Neuronal stem cell (in vitro differentiated cells): ENCODE results near the gene ZFYVE28.

Experiments used
- DNase-seq: peaks from one replicate; pipeline ENCODE4 v3.0.0-alpha.2; 2013; ENCODE audit warnings: low spot score
- H2AFZ ChIP-seq: one replicate; pipeline ENCODE4 v1.6.1; 2013; ENCODE audit warnings: mild to moderate bottlenecking, low read length, inconsistent platforms
- H2AK5ac ChIP-seq: 2 replicates; pipeline ENCODE4 v1.6.1; 2013; ENCODE audit warnings: low read depth, mild to moderate bottlenecking, inconsistent platforms, low read length, moderate library complexity, mixed read lengths
- H2BK120ac ChIP-seq: 2 replicates; pipeline ENCODE4 v1.6.1; 2013; ENCODE audit warnings: low read depth, mild to moderate bottlenecking, inconsistent platforms, low read length, moderate library complexity, mixed read lengths
- H2BK12ac ChIP-seq: one replicate; pipeline ENCODE4 v1.6.1; 2013; ENCODE audit warnings: low read length, inconsistent platforms
- H2BK15ac ChIP-seq: 2 replicates; pipeline ENCODE4 v1.6.1; 2013; ENCODE audit warnings: mild to moderate bottlenecking, low read length, inconsistent platforms, mixed read lengths
- H2BK5ac ChIP-seq: one replicate; pipeline ENCODE4 v1.6.1; 2013; ENCODE audit warnings: inconsistent platforms, mild to moderate bottlenecking, low read length, moderate library complexity
- H3K14ac ChIP-seq: one replicate; pipeline ENCODE4 v1.6.1; 2013; ENCODE audit warnings: low read length, inconsistent platforms
- H3K18ac ChIP-seq: 2 replicates; pipeline ENCODE4 v1.6.1; 2013; ENCODE audit warnings: low read length, inconsistent platforms
- H3K23ac ChIP-seq: 2 replicates; pipeline ENCODE4 v1.6.1; 2013; ENCODE audit warnings: low read depth, mild to moderate bottlenecking, mixed read lengths, low read length, inconsistent platforms; ENCODE audit not compliant: poor library complexity
- H3K27ac ChIP-seq: replicated peaks from 3 replicates; pipeline ENCODE4 v1.5.1; 2013; ENCODE audit warnings: low read length, inconsistent platforms
- H3K27me3 ChIP-seq, 3 experiments: 2 replicates each; pipeline ENCODE4 v1.6.1; 2013; ENCODE audit warnings: low read length in 3 of 3, mild to moderate bottlenecking in 2 of 3, inconsistent platforms in 1 of 3, low read depth in 1 of 3, mixed read lengths in 1 of 3, moderate library complexity in 1 of 3; ENCODE audit not compliant: control insufficient read depth in 3 of 3, insufficient read depth in 3 of 3
- H3K36me3 ChIP-seq, 2 donors: replicated peaks in 1 of 2; 2 replicates each; pipeline ENCODE4 v1.6.1; 2013; ENCODE audit warnings: low read length in 2 of 2; ENCODE audit not compliant: control insufficient read depth in 2 of 2, insufficient read depth in 2 of 2
- H3K4ac ChIP-seq: 2 replicates; pipeline ENCODE4 v1.6.1; 2013; ENCODE audit warnings: inconsistent platforms, mild to moderate bottlenecking, low read length, moderate library complexity
- H3K4me1 ChIP-seq, 2 donors: 1 replicate in 1 of 2; 2 replicates in 1 of 2; pipeline ENCODE4 v1.6.1; 2013; ENCODE audit warnings: low read length in 2 of 2, low read depth in 1 of 2; ENCODE audit not compliant: control insufficient read depth in 2 of 2, insufficient read depth in 1 of 2
- H3K4me2 ChIP-seq: one replicate; pipeline ENCODE4 v1.6.1; 2013; ENCODE audit warnings: mild to moderate bottlenecking, low read length, inconsistent platforms; ENCODE audit not compliant: insufficient read depth, poor library complexity, severe bottlenecking
- H3K4me3 ChIP-seq, 2 donors: 2 replicates each; pipeline ENCODE4 v1.5.1; 2013; ENCODE audit warnings: low read length in 2 of 2, mild to moderate bottlenecking in 2 of 2, inconsistent platforms in 1 of 2, moderate library complexity in 1 of 2
- H3K79me1 ChIP-seq: one replicate; pipeline ENCODE4 v1.6.1; 2013; ENCODE audit warnings: low read depth, mild to moderate bottlenecking, inconsistent platforms, low read length, moderate library complexity
- H3K9ac ChIP-seq: one replicate; pipeline ENCODE4 v1.6.1; 2013; ENCODE audit warnings: mild to moderate bottlenecking, low read depth, low read length, inconsistent platforms; ENCODE audit not compliant: poor library complexity
- H3K9me3 ChIP-seq, 2 donors: replicated peaks in 1 of 2; 2 replicates each; pipeline versions ENCODE3 to v1.6.1; 2013; ENCODE audit warnings: low read length in 2 of 2, mild to moderate bottlenecking in 2 of 2, inconsistent platforms in 1 of 2, low read depth in 1 of 2, mixed read lengths in 1 of 2, moderate library complexity in 1 of 2; ENCODE audit not compliant: control insufficient read depth in 2 of 2, insufficient read depth in 1 of 2
- H4K8ac ChIP-seq: one replicate; pipeline ENCODE4 v1.6.1; 2013; ENCODE audit warnings: low read depth, mild to moderate bottlenecking, inconsistent platforms, low read length, moderate library complexity
- H4K91ac ChIP-seq: one replicate; pipeline ENCODE4 v1.6.1; 2013; ENCODE audit warnings: low read length, low read depth, mild to moderate bottlenecking, inconsistent platforms; ENCODE audit not compliant: poor library complexity
- WGBS, 2 donors: extraction: QIAGEN DNeasy Blood & Tissue Kit; methylation state at CpG; one replicate each; pipeline ENCODE4 v1.1.7; 2013; ENCODE audit warnings: missing lambda C conversion rate in 2 of 2, mixed read lengths in 1 of 2; ENCODE audit not compliant: insufficient read length in 2 of 2, insufficient replicate concordance in 1 of 2; ENCODE audit errors: extremely low coverage in 2 of 2; 5-methylcytosine and 5-hydroxymethylcytosine counted together

Gene ZFYVE28

DNA sequence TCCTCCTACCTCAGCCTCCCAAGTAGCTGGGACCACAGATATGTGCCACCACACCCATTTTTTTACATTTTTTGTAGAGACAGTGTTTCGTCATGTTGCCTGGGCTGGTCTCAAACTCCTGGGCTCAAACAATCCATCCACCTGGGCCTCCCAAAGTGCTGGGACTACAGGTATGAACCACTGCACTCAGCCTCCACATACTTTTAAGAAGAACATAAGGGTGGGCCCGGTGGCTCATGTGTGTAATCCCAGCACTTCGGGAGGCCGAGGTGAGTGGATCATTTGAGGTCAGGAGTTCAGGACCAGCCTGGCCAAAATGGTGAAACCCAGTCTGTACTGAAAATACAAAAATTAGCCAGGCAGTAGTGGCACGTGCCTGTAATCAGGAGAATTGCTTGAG, 105.1 kb downstream of the ZFYVE28 start:
- Histone ChIP-seq H3K18ac (no peak overlapping the region), H4K8ac (no peak overlapping the region), H3K14ac (no peak overlapping the region), H2BK15ac (no peak overlapping the region), H2BK5ac (no peak overlapping the region), H3K79me1 (no peaks in the 10 kb centered on the region), H2BK120ac (no peak overlapping the region), H3K9me3 (peaks cover 0 to 2% of the 10 kb centered on the region in 2 donors), H2AFZ (no peak overlapping the region), H3K27ac (no peak overlapping the region), H3K4me3 (no peak overlapping the region), H3K23ac (no peak overlapping the region), H4K91ac (no peak overlapping the region), H3K36me3 (no peaks in the 10 kb centered on the region), H2AK5ac (no peak overlapping the region), H3K9ac (no peak overlapping the region), H3K4me1 (no peaks in the 10 kb centered on the region), H3K4ac (no peak overlapping the region), H2BK12ac (no peak overlapping the region), H3K4me2 (no peak overlapping the region), H3K27me3 (no peaks in the 10 kb centered on the region)
- whole genome bisulfite sequencing, 2 donors: no CpG with 5 or more reads among the region's 5 CpGs
- no peak for DNase-seq

GRCh38 chr4:2306773-2307410, 111.6 kb downstream of the ZFYVE28 start:
- H3K79me1 ChIP-seq: no peaks in the 10 kb centered on the region
- DNase-seq: no peak
- H4K8ac ChIP-seq: no peak overlapping the region
- no peak overlapping the region for H4K91ac ChIP-seq
- no peak overlapping the region for H3K4me2 ChIP-seq
- H2AK5ac ChIP-seq: no peak overlapping the region
- H2BK120ac ChIP-seq: no peak overlapping the region
- no peak overlapping the region for H3K4me3 ChIP-seq
- no peak overlapping the region for H2BK15ac ChIP-seq
- H3K14ac ChIP-seq: no peak overlapping the region
- peaks cover 6 to 14% of the 10 kb centered on the region in 2 donors for H3K9me3 ChIP-seq
- H3K4ac ChIP-seq: no peak overlapping the region
- peaks cover 0 to 2% of the 10 kb centered on the region in 2 donors for H3K4me1 ChIP-seq
- no peak overlapping the region for H2BK5ac ChIP-seq
- no CpG with 5 or more reads among the region's 10 CpGs for WGBS, 2 donors
- no peak overlapping the region for H3K18ac ChIP-seq
- no peak overlapping the region for H2AFZ ChIP-seq
- no peaks in the 10 kb centered on the region for H3K36me3 ChIP-seq
- H3K27ac ChIP-seq: no peak overlapping the region
- no peak overlapping the region for H3K23ac ChIP-seq
- H3K27me3 ChIP-seq: no peaks in the 10 kb centered on the region
- H3K9ac ChIP-seq: no peak overlapping the region
- H2BK12ac ChIP-seq: no peak overlapping the region

- Histone ChIP-seq H2BK5ac (no peak overlapping the region), H3K18ac (no peak overlapping the region), H3K27me3 (peaks cover 0 to 4% (median 0%) of the 10 kb centered on the region in 3 experiments), H3K36me3 (no peaks in the 10 kb centered on the region), H3K27ac (no peak overlapping the region), H3K4ac (no peak overlapping the region), H2AFZ (no peak overlapping the region), H3K14ac (no peak overlapping the region), H2BK15ac (no peak overlapping the region), H4K8ac (no peak overlapping the region), H2BK120ac (no peak overlapping the region), H4K91ac (no peak overlapping the region), H3K79me1 (no peaks in the 10 kb centered on the region), H2BK12ac (no peak overlapping the region), H3K9me3 (peaks cover 6 to 13% of the 10 kb centered on the region in 2 donors), H2AK5ac (no peak overlapping the region), H3K9ac (no peak overlapping the region), H3K4me1 (peaks cover 0 to 2% of the 10 kb centered on the region in 2 donors), H3K4me2 (no peak overlapping the region), H3K23ac (no peak overlapping the region), H3K4me3 (no peak overlapping the region)
- WGBS, 2 donors: no CpG with 5 or more reads among the region's 11 CpGs
- DNase-seq: no peak
These were observed 112.5 kb downstream of the ZFYVE28 start for GRCh38 chr4:2305766-2306501.

DNA sequence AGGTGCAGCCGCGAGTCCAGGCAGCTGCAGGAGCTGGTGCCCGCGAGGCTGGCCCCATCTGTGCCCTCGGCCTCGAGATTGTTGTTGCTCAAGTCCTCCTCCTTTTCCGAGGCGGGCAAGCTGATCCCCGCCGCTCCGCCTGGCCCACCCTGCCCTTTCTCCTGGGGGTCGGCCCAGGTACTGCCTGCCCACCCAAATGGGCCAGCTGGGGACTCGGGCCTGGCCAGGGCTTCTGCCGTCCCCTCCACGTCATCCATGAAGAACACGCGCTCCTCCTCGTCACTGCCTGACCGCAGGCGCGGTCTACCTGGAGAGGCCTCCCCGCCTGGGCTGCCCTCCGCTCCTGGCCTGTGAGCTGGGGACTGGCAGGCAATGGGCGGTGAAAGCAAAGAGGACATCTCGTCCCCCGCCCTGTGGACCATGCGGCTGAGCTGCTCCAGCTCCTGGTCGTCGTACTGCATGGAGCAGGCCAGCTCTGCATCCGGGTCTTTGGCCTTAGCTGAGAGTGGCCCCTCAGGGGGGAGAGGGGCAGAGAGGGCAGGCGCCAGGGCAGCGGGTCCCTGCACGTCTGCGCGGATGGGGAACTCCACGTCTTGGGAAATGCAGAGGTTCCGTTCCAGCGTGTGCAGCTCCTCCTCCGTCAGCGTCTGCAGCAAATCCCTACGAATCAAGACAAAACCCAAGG, 113.4 kb downstream of the ZFYVE28 start:
- WGBS, 2 donors: no CpG with 5 or more reads among the region's 41 CpGs
- no peak overlapping the region for H3K4me3 ChIP-seq
- H3K18ac ChIP-seq: peak overlapping the region; percentile 52
- H2BK12ac ChIP-seq: peak overlapping the region; percentile 16
- no peak overlapping the region for H3K27ac ChIP-seq
- peaks cover 6 to 13% of the 10 kb centered on the region in 2 donors for H3K9me3 ChIP-seq
- no peak overlapping the region for H3K4me2 ChIP-seq
- no peak for DNase-seq
- H4K91ac ChIP-seq: no peak overlapping the region
- peaks cover 0 to 9% (median 0%) of the 10 kb centered on the region in 3 experiments for H3K27me3 ChIP-seq
- no peak overlapping the region for H2BK5ac ChIP-seq
- peak overlapping the region; percentile 73 for H3K9ac ChIP-seq
- H2BK15ac ChIP-seq: peak overlapping the region; percentile 77
- H3K36me3 ChIP-seq: no peaks in the 10 kb centered on the region
- H2BK120ac ChIP-seq: no peak overlapping the region
- no peaks in the 10 kb centered on the region for H3K79me1 ChIP-seq
- no peak overlapping the region for H2AFZ ChIP-seq
- H3K4me1 ChIP-seq: peaks cover 0 to 2% of the 10 kb centered on the region in 2 donors
- H3K14ac ChIP-seq: no peak overlapping the region
- peak overlapping the region; percentile 54 for H2AK5ac ChIP-seq
- H4K8ac ChIP-seq: no peak overlapping the region
- no peak overlapping the region for H3K4ac ChIP-seq
- H3K23ac ChIP-seq: peak overlapping the region; percentile 50
